ENCODE data around the gene TPSAB1. TPM values are rescaled to one million over a fixed set of nuclear protein-coding genes. Genes with fewer than 3 reads are reported as not detected.

The TPSAB1 gene
- total RNA-seq, 1 experiment from 2014 or later, result 0.25 TPM

DNA sequence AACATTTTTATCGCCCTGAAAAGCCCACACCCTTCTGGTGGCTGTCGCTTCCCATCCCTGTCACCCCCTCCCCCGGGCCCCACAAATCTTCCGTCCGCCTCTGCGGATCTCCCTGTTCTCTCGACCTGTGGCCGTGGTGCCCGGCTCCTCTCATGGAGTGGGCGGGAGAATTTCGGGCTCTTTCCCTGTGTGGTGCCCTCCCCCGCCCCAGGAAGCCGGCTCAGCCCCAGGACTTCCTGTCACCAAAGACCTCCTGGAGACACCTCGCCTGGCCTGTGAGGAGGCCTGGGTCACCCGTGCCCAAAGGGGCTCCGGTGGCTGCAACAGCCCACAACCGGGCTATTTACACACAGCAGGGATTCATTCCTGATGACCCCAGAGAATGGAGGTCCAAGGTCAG is 42.8 kb downstream of the TPSAB1 start:
- intact Hi-C loops (cut with micrococcal nuclease), result no loop called here
- POLR2A ChIA-PET, result no interaction called here
- Histone ChIP-seq H3K4me1 (ENCODE audit: control insufficient read depth in 1 of 2, insufficient read depth in 2 of 2, low read length in 2 of 2) (peaks cover 0 to 10% of the 10 kb centered on the region in 2 experiments; a peak in 1 of 4 replicates), H3K9me3 (ENCODE audit: control insufficient read depth in 1 of 2, insufficient read depth in 1 of 2, low read depth in 1 of 2, low read length in 2 of 2) (no peaks in the 10 kb centered on the region), H3K79me2 (ENCODE audit: insufficient read depth, low read length) (no peaks in the 10 kb centered on the region), H3K36me3 (ENCODE audit: control insufficient read depth in 1 of 2, insufficient read depth in 2 of 2, low read length in 2 of 2) (no peaks in the 10 kb centered on the region), H3K27me3 (ENCODE audit: insufficient read depth, low read length) (no peaks in the 10 kb centered on the region), H3K4me2 (ENCODE audit: low read length) (no peak overlapping the region; the same call in 1 of the 2 replicates), H3K9ac (ENCODE audit: low read length) (no peak overlapping the region), H3K4me3 (replicated peaks in 1 of 2; ENCODE audit: low read depth in 1 of 2, low read length in 2 of 2) (no peak overlapping the region), H3K27ac (ENCODE audit: low read depth, low read length) (no peak overlapping the region), H2AFZ (ENCODE audit: low read depth, low read length, poor library complexity, severe bottlenecking) (no peak overlapping the region), H4K20me1 (ENCODE audit: insufficient read depth) (no peaks in the 10 kb centered on the region), H3K9me2 (ENCODE audit: insufficient read depth) (no peaks in the 10 kb centered on the region)
- RAD21 ChIA-PET (ENCODE audit: low non-redundant PET in 1 of 2, low total read pairs in 2 of 2, uncharacterized antibody in 2 of 2, unreplicated experiment in 2 of 2), result no interaction called here
- no peak for TF ChIP-seq POLR2A (IDR thresholded peaks at IDR 0.05; ENCODE audit: borderline replicate concordance, extremely low read depth, insufficient read depth, insufficient read length)
- DNase-seq (ENCODE audit: low read depth, low spot score) (no peak), ATAC-seq (no peak)
- CTCF ChIA-PET, result no interaction called here
- no TSS peak for BruUV-seq (replicated peaks)

DNA sequence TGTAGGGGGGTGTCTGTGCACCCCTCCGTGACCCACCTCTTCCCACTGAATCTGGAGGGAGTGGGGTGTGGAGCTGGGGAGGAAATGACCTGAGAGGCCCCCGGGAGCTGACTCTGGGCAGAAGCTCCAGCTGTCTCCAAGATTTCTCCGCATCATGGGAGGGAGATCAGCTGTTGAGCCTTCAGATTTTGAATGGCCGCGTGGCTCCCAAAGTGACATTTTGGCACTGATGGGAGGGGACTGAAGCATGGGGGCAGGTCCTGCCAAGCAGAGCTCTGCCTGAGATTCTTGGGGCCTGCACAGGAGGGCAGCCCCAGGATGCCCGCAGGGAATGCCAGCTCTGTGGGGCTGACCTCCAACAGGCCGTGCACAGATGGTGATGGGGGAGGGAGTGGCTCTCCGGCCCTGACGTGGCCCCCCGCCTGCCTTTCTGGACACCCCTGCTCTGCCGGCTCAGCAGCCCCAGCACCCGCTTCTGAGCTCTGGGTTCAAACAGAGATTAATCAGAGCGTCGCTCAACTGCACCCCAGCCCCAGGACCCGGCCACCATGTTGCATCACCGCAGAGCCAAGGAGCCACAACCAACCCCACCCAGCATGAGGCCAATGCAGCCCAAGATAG is 43.6 kb downstream of the TPSAB1 start:
- no peak overlapping the region for H3K4me3 ChIP-seq (replicated peaks in 1 of 2; ENCODE audit: low read depth in 1 of 2, low read length in 2 of 2)
- no peak overlapping the region for H3K27ac ChIP-seq (ENCODE audit: low read depth, low read length)
- H3K9ac ChIP-seq (ENCODE audit: low read length), result no peak overlapping the region
- intact Hi-C loops (cut with micrococcal nuclease), result no loop called here
- H3K4me2 ChIP-seq (ENCODE audit: low read length), result no peak overlapping the region
- H3K27me3 ChIP-seq (ENCODE audit: insufficient read depth, low read length), result no peaks in the 10 kb centered on the region
- H3K36me3 ChIP-seq (ENCODE audit: control insufficient read depth in 1 of 2, insufficient read depth in 2 of 2, low read length in 2 of 2), result no peaks in the 10 kb centered on the region
- ChIA-PET RAD21 (ENCODE audit: low non-redundant PET in 1 of 2, low total read pairs in 2 of 2, uncharacterized antibody in 2 of 2, unreplicated experiment in 2 of 2) (no interaction called here), CTCF (no interaction called here), POLR2A (no interaction called here)
- no peaks in the 10 kb centered on the region for H3K9me3 ChIP-seq (ENCODE audit: control insufficient read depth in 1 of 2, insufficient read depth in 1 of 2, low read depth in 1 of 2, low read length in 2 of 2)
- no TSS peak for BruUV-seq (replicated peaks)
- ATAC-seq (no peak), DNase-seq (ENCODE audit: low read depth, low spot score) (no peak)
- peaks cover 0 to 13% of the 10 kb centered on the region in 2 experiments; a peak in 2 of 4 replicates for H3K4me1 ChIP-seq (ENCODE audit: control insufficient read depth in 1 of 2, insufficient read depth in 2 of 2, low read length in 2 of 2)
- H2AFZ ChIP-seq (ENCODE audit: low read depth, low read length, poor library complexity, severe bottlenecking), result no peak overlapping the region
- no peaks in the 10 kb centered on the region for H3K79me2 ChIP-seq (ENCODE audit: insufficient read depth, low read length)
- no peaks in the 10 kb centered on the region for H3K9me2 ChIP-seq (ENCODE audit: insufficient read depth)
- H4K20me1 ChIP-seq (ENCODE audit: insufficient read depth), result no peaks in the 10 kb centered on the region
- TF ChIP-seq POLR2A (IDR thresholded peaks at IDR 0.05; ENCODE audit: borderline replicate concordance, extremely low read depth, insufficient read depth, insufficient read length) (no peak), ZFX (IDR thresholded peaks at IDR 0.05) (no peak), CBX3 (IDR thresholded peaks at IDR 0.05; ENCODE audit: low read depth) (no peak), EZH2phosphoT487 (IDR thresholded peaks at IDR 0.05; ENCODE audit: borderline replicate concordance) (no peak), SIN3A (IDR thresholded peaks at IDR 0.05; ENCODE audit: low read depth) (no peak), YY1 (IDR thresholded peaks at IDR 0.05; ENCODE audit: extremely low read depth, insufficient replicate concordance, low read depth, low read length) (no peak), ZBTB33 (IDR thresholded peaks at IDR 0.05; ENCODE audit: extremely low read depth, insufficient replicate concordance, low read length) (no peak), CTCF (IDR thresholded peaks at IDR 0.05 in 2 of 3, conservative IDR thresholded peaks at IDR 0.05 in 1 of 3; ENCODE audit: borderline replicate concordance in 1 of 3, insufficient read depth in 1 of 3, low read depth in 2 of 3, low read length in 2 of 3) (no peak), TCF7L2 (IDR thresholded peaks at IDR 0.05; ENCODE audit: borderline replicate concordance, extremely low read depth, insufficient read depth, insufficient read length) (no peak), REST (IDR thresholded peaks at IDR 0.05; ENCODE audit: low read depth) (no peak), FOSL1 (IDR thresholded peaks at IDR 0.05; ENCODE audit: low read depth) (no peak), JUND (IDR thresholded peaks at IDR 0.05) (no peak)

Data from HCT116 (cell line).